Stimulated activated CD4-positive, alpha-beta T cell treated with anti-CD3 and anti-CD28 coated beads, Interleukin-4, amount 100 ng/mL, for 24 hours (primary cell): ENCODE results near the gene VWA8.

ENCODE experiments used
- DNase-seq: peaks from one replicate; pipeline ENCODE4 v3.0.0-alpha.2; 2020

The VWA8 gene

DNA sequence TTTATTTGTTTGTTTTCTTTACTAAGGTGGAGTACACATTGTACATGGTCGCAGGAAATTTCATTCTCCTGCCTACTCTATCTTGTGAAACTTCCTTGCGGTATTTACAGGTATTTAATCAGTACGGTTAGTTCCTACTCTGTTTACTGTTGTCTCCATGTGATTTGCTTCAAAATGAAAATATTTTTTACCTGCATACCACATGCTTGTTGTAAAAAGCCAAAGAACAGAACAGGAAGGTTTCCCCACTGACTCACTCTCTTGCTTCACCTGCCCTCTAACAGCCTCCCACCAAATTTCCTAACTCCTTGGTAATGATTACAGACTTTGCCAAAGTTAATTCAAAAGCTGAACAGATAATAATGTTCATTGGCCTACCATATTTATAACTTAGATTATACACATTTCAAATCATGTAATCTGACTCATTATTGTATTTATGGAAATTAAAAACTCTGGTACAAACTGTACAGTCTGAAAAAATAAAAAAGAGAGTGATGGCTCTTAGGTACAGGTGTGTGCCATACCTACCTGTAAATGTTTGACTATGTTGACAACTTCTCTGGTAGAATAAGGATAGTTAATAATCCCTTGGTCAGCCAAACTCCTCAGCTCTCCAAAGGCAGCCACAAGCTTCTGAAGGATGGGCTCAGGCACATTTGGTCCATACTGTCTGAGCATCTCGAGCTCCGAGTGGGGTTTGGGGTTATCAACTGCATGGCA, 239.9 kb downstream of the VWA8 start:
- no peak for DNase-seq

GRCh38 chr13:41716236-41716635, 244.7 kb downstream of the VWA8 start:
- DNase-seq = no peak

GRCh38 chr13:41713405-41713804, 247.5 kb downstream of the VWA8 start:
- DNase-seq = no peak

DNA sequence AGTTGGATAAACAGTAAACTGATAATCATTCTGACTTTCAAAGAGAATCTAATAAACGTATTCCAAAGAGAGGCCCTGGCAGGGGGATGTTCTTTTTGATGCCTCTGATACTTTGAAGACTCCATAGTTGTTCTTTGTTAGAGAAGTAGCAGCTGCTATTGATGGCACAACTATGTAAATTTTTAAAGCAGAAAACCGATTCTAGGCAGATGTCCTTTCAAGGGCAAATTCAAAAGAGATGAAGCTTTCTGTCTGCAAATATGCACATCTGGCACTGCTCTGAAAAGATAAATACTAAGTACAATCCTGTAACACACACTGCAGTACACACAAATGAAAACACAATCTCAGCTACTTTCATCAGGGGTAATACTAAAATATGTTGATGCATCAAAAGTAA, 250.1 kb downstream of the VWA8 start:
- DNase-seq = no peak

DNA sequence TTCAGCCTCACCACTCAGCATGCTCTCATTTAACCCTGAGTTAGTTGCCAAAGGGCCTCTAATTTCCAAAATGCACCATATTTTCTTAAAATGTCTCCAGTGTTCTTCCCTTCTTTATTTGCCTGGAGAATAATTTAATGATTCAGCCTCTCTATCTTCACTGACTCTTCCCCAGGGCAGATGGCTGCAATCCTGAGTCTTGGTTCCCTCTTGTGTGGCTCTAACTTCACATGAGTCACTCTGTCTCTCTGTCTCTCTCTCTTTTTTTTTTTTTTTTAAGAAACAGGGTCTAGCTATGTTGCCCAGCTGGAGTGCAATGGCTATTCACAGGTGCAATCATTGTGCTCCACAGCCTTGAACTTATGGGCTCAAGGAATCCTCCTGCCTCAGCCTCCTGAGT, 251.4 kb downstream of the VWA8 start:
- DNase-seq = no peak

DNA sequence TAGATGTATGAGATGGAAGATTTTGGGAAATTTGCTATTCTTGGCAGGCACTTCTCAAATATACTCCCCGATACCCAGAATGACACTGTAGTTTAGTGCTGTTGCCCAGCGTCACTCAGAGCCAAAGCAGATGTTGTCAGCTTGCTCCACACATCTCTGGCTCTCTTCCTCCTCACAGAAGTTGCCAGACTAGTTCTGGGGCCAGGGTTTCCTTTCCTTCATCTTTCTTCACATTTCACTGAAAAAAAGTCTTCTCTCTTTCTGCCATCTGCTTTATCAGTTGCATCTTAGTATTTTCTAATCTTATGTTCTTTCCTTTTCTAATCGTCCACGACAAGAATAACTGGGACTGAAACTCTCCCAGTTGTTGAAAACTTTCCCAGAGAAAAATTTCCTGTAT, 252.2 kb downstream of the VWA8 start:
- no peak for DNase-seq

DNA sequence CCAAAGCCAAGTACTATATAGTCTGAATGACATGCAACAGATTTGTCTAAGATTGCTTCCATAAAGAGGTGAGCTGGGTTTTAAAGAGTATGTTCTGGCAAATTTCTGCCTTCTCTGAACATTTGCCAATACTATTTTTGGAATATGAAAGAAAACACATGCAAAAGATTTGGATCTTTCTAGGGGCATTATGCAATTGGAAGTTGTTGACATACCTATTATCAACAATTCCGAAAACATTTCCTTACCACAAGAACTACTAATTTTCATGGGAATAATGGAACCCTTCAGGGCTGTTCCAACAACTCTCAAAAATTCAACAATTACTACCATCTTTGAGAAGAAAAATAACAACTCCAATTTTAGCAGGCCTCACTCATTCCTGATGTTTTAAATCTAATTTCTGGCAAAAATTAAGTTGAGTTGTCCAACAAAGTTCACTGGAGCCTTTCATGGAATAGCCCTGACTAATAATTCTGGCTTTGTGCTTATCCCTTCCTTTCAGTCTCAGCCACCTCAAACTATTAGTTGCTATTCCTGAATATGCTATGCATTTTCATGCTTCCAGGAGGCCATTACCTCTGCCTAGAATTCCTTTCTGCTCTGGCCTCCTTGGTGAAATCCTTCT, 253.6 kb downstream of the VWA8 start:
- DNase-seq = no peak

GRCh38 chr13:41706152-41706551, 254.8 kb downstream of the VWA8 start:
- no peak for DNase-seq

- no peak for DNase-seq
Measured at GRCh38 chr13:41702540-41702939, 258.4 kb downstream of the VWA8 start.

- no peak for DNase-seq
Measured at GRCh38 chr13:41701676-41702075, 259.2 kb downstream of the VWA8 start.

DNA sequence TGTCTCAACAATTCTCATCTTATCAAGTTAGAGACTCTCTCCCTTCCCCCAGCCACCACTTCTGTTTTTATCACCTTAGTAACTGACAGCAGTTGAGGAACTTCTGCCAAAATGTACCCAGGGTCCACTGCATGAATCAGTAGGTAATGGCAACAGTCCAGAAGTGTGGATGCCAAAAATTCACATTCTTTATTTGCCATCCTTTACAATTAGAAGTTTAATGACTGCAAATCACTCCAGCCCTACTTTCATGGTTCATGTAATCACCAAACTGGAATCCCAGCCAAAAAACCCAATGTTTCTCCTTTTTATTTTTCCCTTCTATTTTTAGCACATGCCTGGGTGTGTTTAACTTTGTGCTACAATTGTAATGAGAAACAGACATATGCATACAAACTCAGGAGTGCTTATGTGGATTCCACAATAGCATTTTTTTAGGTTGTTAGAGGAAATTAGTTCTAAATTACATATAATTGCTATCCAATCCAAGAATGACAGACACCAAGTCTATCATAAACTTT, 260.1 kb downstream of the VWA8 start:
- no peak for DNase-seq

DNA sequence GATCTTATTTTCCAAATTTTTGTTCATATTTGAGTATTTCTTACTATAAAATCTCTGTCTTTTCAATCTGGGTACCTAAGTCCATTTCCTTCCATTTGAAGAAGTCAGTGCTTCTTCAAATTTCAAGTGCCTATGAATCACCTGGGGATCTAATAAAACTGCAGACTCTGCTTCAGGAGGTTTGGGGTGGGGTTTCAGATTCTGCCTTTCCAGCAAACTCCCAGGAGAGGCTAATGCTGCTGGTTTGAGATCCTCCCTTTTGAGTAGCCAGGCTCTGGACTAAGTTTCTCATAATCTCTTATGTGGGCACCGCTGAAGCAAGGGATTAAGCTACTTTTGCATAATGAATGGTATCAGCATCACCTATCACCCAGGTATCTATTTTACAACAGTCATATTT, 261.1 kb downstream of the VWA8 start:
- no peak for DNase-seq

- no peak for DNase-seq
Measured at GRCh38 chr13:41697578-41697977, 263.3 kb downstream of the VWA8 start.

DNA sequence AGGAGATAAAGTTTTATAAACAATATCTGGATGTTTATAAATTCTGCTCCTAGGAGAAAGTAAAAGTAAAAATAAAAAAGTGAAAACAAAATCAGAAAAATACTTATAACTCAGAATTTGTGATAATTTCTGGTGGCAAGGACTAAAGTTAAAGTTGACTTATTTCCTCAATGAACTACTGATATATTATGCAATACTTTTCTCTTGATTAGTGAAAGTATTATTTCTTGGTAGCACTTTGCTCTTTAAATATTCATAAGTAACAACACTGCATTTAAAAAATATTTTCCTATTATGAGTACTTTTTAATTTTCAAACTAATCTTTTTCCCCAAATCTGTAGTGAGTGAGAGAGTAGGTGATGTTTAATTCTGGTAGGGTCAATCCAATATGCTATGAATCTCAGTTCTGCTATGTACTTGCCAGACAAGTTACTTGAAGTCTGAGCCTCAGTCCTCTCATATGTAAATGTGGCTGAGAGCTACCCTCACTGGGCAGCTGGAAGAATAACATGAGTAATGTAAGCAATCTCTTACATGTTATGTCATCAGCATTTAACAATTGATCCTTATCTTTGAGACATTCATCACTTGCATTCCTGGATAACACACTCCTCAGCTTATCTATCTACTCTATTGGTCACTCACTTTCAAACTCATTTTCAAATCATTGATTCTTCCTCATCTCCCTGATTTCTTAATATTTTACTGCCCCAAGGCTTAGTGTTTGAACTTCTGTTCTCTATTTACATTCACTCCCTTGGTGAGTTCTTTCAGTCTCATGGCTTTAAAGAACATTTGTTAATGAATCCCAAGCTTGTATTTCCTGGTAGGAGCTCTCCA, 264.5 kb downstream of the VWA8 start:
- no peak for DNase-seq

- no peak for DNase-seq
Measured at GRCh38 chr13:41694545-41695301, 266.2 kb downstream of the VWA8 start.

DNA sequence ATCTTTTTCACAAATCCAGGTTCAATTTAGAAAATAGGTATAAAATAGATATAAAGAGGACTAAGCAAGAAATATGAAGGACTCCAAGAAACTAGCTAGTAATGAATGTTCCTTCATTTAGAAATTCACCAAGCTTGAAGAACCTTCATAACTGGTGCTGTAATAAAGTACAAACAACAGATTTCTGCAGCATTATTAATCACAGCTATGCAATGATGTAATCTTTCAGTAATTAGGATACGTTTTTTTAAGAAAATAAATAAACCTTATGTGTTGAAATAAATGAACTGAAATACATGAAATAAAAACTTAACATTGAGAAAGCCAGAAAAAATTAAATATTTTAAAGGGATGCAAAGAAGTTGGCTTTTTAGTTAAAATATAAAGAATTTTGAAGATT, 267.5 kb downstream of the VWA8 start:
- DNase-seq = no peak

DNA sequence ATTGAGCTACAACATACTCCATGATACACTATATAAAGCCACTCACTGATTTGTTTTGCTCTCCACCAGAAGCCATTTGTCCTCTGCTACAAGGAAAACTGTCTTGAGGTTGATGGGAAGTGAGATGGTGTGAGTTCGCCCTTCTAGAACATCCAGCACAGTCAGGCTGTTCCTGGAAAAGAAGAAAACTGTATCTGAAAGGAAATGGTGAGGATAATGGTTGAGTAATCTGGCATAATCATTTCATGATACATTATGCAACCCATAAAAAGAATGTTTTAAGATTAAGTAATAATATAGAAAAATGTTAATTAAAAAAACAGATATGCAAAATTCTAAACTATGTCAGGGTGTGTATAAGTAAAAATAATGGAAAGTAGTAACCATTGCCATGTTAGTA, 269.6 kb downstream of the VWA8 start:
- DNase-seq = no peak

- DNase-seq = no peak
Measured at GRCh38 chr13:41682766-41683165, 278.1 kb downstream of the VWA8 start.

DNA sequence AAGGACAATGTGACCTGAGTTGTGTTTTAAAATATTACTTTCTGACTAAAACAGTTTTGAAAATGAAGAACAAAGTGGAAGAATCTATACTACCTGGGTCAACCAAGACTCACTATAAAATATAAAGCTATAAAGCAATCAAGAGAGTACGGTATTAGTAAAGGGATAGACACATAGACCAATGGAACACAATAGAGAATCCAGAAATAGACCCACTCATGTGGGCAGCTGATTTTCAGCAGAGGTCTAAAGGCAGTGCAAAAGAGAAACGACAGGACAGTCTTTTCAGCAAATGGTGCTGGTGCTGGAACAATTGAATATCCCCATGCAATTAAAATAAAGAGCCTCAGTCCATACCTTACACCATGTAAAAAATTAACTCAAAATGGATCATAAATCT, 278.9 kb downstream of the VWA8 start:
- DNase-seq = no peak

DNA sequence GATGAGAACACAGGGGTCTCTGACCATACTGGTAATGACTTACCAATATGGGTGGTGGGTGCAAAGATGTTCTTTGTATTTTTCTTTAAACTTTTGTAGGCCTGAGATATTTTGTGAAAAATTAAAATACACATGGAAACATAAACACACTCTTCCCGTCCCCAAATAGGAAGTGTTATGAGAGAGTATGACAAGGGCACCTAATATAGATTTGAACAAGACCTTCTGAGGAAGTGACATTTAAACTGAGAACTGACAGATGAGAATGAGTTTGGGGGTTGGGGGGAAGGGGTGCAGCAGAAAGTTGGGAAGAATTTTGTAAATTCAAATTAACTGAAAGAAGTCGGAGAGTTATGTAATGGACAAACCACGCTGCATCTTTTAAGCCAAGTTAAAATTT, 279.3 kb downstream of the VWA8 start:
- DNase-seq = no peak

DNA sequence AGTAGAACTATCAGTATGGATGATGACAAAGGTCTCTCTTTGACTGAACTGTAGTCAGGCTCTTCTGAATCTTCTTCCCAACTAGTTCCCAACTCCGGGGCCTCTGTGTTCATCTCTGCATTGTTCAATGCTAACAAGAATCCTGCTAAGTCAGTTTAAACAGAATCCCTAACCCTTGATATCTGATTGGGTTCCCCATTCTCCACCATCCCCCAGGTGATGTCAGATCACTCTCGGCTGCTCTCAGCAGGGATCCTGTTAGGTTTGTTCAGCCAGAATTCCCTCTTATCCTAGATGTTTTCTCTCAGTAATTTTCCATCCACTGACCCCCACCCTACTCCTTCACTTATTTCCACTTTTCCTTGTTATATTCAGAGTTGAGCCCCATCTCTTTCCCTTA, 280.0 kb downstream of the VWA8 start:
- DNase-seq = no peak

DNA sequence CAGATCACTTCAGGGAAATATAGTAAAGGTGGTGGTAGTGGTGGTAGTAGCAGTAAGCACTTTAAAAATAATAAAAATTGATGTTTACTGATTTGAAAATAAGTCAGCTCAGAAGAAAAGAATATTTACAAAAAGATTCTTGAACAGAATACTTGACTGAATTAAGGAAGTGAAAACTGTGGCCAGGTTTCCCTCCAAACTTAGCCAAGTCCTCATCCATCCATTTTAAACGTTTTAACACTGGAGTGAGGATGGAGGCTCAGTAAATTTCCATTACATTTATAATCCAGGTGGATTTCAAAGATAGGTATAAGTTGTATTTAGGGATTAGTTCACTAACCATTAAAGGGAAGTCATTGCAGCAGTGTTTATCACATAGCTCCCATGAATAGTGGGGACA, 282.1 kb downstream of the VWA8 start:
- DNase-seq = no peak

GRCh38 chr13:41678249-41678648, 282.7 kb downstream of the VWA8 start:
- no peak for DNase-seq
